K562 (cell line): ENCODE results near the gene RETSAT. TPM values are rescaled to one million over a fixed set of nuclear protein-coding genes. Genes with fewer than 3 reads are reported as not detected.

Source experiments
- CBX3 ChIP-seq, 2 experiments: IDR thresholded peaks; 1 replicate in 1 of 2; 2 replicates in 1 of 2; pipeline ENCODE4 v1.6.1; 2012; ENCODE audit warnings: inconsistent platforms in 2 of 2, low read length in 2 of 2, borderline replicate concordance in 1 of 2, control low read depth in 1 of 2
- EP300 ChIP-seq: IDR thresholded peaks from 2 replicates; pipeline ENCODE4 v1.6.1; 2012; ENCODE audit warnings: low read length, improper control_type of control experiment
- ESRRA ChIP-seq: fragments of 450-650 bp; IDR thresholded peaks from 2 replicates; pipeline ENCODE4 v1.6.1; 2014; ENCODE audit warnings: low read depth, mild to moderate bottlenecking, moderate library complexity, borderline replicate concordance
- ETV1 ChIP-seq: fragments of 450-650 bp; conservative IDR thresholded peaks from 2 replicates; pipeline ENCODE4 v1.6.1; 2016; ENCODE audit warnings: missing genetic modification characterization, control low read depth, low read depth, missing compliant biosample characterization
- GTF2B ChIP-seq: IDR thresholded peaks from 2 replicates; pipeline ENCODE4 v1.6.1; 2011; ENCODE audit not compliant: insufficient read length; ENCODE audit errors: extremely low read depth
- HNRNPK ChIP-seq: fragments of 200-400 bp; formaldehyde crosslinking; IDR thresholded peaks from one replicate; pipeline ENCODE4 v1.6.1; 2018; ENCODE audit warnings: mild to moderate bottlenecking, low read depth, low read length; ENCODE audit not compliant: poor library complexity, severe bottlenecking
- HNRNPL ChIP-seq: fragments of 200-400 bp; formaldehyde crosslinking; IDR thresholded peaks from 2 replicates; pipeline ENCODE4 v1.6.1; 2017; ENCODE audit warnings: low read depth, mild to moderate bottlenecking, low read length
- MCM3 ChIP-seq: fragments of 450-650 bp; IDR thresholded peaks from 2 replicates; pipeline ENCODE4 v1.6.1; 2016
- MTA3 ChIP-seq: fragments of 450-650 bp; formaldehyde crosslinking; IDR thresholded peaks from 2 replicates; pipeline ENCODE4 v1.6.1; 2017; ENCODE audit warnings: mild to moderate bottlenecking, borderline replicate concordance
- MXI1 ChIP-seq: IDR thresholded peaks from 2 replicates; pipeline ENCODE4 v1.6.1; 2011; ENCODE audit warnings: low read depth, mild to moderate bottlenecking, improper control_type of control experiment, low read length
- PBX2 ChIP-seq, 2 experiments: IDR thresholded peaks in 1 of 2; conservative IDR thresholded peaks in 1 of 2; 2 replicates each; pipeline ENCODE4 v1.6.1; 2016; ENCODE audit warnings: low read depth in 2 of 2, mild to moderate bottlenecking in 1 of 2, missing compliant biosample characterization in 1 of 2, missing genetic modification characterization in 1 of 2, moderate library complexity in 1 of 2
- SMAD1 ChIP-seq: fragments of 150-350 bp; IDR thresholded peaks from 2 replicates; pipeline ENCODE4 v1.6.1; 2014; ENCODE audit warnings: low read length, low read depth; ENCODE audit not compliant: partially characterized antibody
- SMARCE1 ChIP-seq: fragments of 450-650 bp; IDR thresholded peaks from 2 replicates; pipeline ENCODE4 v1.7.1; 2016; ENCODE audit warnings: mild to moderate bottlenecking
- TRIM28 ChIP-seq: fragments of 450-650 bp; IDR thresholded peaks from 2 replicates; pipeline ENCODE4 v1.6.1; 2017
- ZBTB17 ChIP-seq: fragments of 450-650 bp; formaldehyde crosslinking; IDR thresholded peaks from 2 replicates; pipeline ENCODE4 v1.4.0; 2020; ENCODE audit warnings: mild to moderate bottlenecking
- ZBTB5 ChIP-seq: fragments of 450-650 bp; IDR thresholded peaks from 2 replicates; pipeline ENCODE4 v1.6.1; 2017; ENCODE audit warnings: antibody characterized with exemption
- ZFP1 ChIP-seq: fragments of 450-650 bp; formaldehyde crosslinking; IDR thresholded peaks from 2 replicates; pipeline ENCODE4 v1.4.0; 2020; ENCODE audit warnings: mild to moderate bottlenecking, mixed read lengths
- ZNF133 ChIP-seq: fragments of 250-450 bp; sonication (Bioruptor Pico); IDR thresholded peaks from 2 replicates; pipeline ENCODE4 v1.4.0; 2020; ENCODE audit warnings: mild to moderate bottlenecking
- ZNF24 ChIP-seq: fragments of 450-650 bp; IDR thresholded peaks from 2 replicates; pipeline ENCODE4 v1.6.1; 2016
- ZNF583 ChIP-seq: fragments of 250-450 bp; sonication (Bioruptor Pico); IDR thresholded peaks from 2 replicates; pipeline ENCODE4 v1.4.0; 2020
- ZNF778 ChIP-seq: fragments of 450-650 bp; formaldehyde crosslinking; IDR thresholded peaks from 2 replicates; pipeline ENCODE4 v1.4.0; 2020; ENCODE audit warnings: mild to moderate bottlenecking, moderate library complexity
- polyA plus RNA-seq, 8 experiments: library from polyadenylated mRNA; depleted of rRNA in 4 of 8; stranded (reverse) in 5 of 8; unstranded in 3 of 8; fragments of >200 nt; fragmentation: Nextera tagmentation in 2 of 8; fragmentation: Illumina TruSeq in 1 of 8; extraction: Ambion mirVana in 2 of 8; extraction: Trizol in 1 of 8; gene quantifications; 2 replicates each; pipeline versions ENCODE4 v1.2.1 to v1.2.3, GENCODE V29; 2011 to 2014; ENCODE audit warnings: inconsistent platforms in 1 of 8, missing spikeins in 1 of 8
- total RNA-seq, 7 experiments: library from RNA; depleted of rRNA in 6 of 7; stranded (reverse); fragments of >200 nt in 6 of 7; fragmentation: Illumina TruSeq in 2 of 7; extraction: Trizol in 2 of 7; gene quantifications; 2 replicates each; pipeline versions ENCODE4 v1.2.1 to v1.2.3, GENCODE V29; 2011 to 2021; ENCODE audit warnings: low replicate concordance in 1 of 7
- TF ChIP-seq, protein P1 (sequence below), 2 experiments: IDR thresholded peaks; 2 replicates each; pipeline ENCODE4 v1.6.1; 2011; ENCODE audit warnings: borderline replicate concordance in 1 of 2, control low read depth in 1 of 2, low read depth in 1 of 2, low read length in 1 of 2, mild to moderate bottlenecking in 1 of 2, mixed read lengths in 1 of 2, moderate library complexity in 1 of 2; ENCODE audit not compliant: insufficient read depth in 1 of 2, insufficient read length in 1 of 2, poor library complexity in 1 of 2, severe bottlenecking in 1 of 2; ENCODE audit errors: extremely low read depth in 1 of 2

Gene RETSAT
- total and polyA plus RNA-seq, 9 of the 15 experiments (the other 6 are each of a cell fraction or from before 2014, with no cell fraction given): 1.9 to 21.6 (median 16.5) TPM

DNA sequence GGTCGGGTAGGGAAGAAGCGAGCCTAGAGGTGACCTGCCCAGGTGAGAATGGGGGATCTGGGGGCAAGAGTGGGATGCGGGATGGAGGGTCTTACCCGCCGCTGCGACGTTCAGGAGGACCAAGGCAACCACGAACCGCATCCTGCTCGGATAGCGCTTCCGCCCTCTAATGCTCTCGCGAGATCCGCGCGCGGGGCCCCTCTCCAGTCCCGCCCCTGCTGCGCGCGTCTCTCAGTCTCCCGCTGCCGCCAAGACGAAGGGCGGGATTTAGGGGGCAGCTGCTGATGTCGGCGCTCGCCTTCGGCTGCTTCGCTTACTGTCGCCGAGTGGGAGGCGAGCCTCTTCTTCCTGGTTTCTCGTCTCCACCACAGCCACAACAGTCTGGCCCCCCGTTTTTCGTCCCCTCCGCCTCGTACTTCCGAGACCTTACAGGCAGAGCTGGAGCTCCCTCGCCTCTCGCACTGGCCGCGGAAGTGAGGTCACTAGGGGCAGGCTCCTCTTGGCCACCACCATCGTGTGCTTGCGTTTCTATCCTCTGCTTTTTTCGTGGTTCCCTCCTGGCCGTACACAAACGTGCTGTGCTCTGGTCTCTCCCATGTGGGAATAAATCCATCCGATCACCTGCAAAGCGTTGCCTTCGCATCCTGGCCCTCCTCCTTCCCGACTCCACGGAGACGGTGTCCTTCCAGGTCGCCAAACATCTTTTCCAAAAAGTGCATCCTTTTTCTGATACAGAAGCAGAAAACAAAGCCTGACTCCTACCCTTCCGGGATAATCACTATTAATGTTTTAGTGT, 26.3 kb downstream of the RETSAT start, which contains the start of gene TGOLN2 (continued):
- TF ChIP-seq EP300 (no peak), SMARCE1 (no peak), PBX2 (CRISPR knock-in tag; IDR thresholded peaks at IDR 0.05; ENCODE audit: low read depth) (no peak), PBX2 (tag; conservative IDR thresholded peaks at IDR 0.05; ENCODE audit: low read depth) (no peak), TRIM28 (0 out of 2 replicates have a peak, but pooled peaks have one; percentile 24), ZNF778 (CRISPR knock-in tag) (no peak), ETV1 (peak; percentile 83), CBX3 (IDR thresholded peaks at IDR 0.05; ENCODE audit: borderline replicate concordance in 1 of 2, low read length in 2 of 2) (peak in 1 of 2 experiments; percentile 78; a peak in 1 of 3 replicates), ZFP1 (CRISPR knock-in tag) (no peak), ZBTB17 (CRISPR knock-in tag) (peak; percentile 40; the same call in 1 of the 2 replicates), ZNF133 (CRISPR knock-in tag) (no peak), SMAD1 (no peak), ESRRA (peak; percentile 56; the same call in 1 of the 2 replicates), GTF2B (peak; percentile 83), ZBTB5 (no peak), ZNF583 (CRISPR knock-in tag) (no peak), MTA3 (peak; percentile 89; the same call in 1 of the 2 replicates), ZNF24 (no peak), MXI1 (peak; percentile 60; the same call in 1 of the 2 replicates), HNRNPL (no peak), HNRNPK (no peak), MCM3 (no peak)
- TF ChIP-seq, protein P1, sequence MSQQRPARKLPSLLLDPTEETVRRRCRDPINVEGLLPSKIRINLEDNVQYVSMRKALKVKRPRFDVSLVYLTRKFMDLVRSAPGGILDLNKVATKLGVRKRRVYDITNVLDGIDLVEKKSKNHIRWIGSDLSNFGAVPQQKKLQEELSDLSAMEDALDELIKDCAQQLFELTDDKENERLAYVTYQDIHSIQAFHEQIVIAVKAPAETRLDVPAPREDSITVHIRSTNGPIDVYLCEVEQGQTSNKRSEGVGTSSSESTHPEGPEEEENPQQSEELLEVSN (IDR thresholded peaks at IDR 0.05; ENCODE audit: borderline replicate concordance in 1 of 2, extremely low read depth in 1 of 2, insufficient read depth in 1 of 2, insufficient read length in 1 of 2, low read depth in 1 of 2, low read length in 1 of 2, poor library complexity in 1 of 2, severe bottlenecking in 1 of 2): peak; percentile 90 to 94
